ENCODE measurements around the gene PTCD3. TPM values are rescaled to one million over a fixed set of nuclear protein-coding genes. Genes with fewer than 3 reads are reported as not detected.

PTCD3 gene
- total and polyA plus RNA-seq, 2 of the 4 experiments (the other 2 are of a cell fraction): 44.0 to 48.9 TPM

- H3K9me3 ChIP-seq (ENCODE audit: control insufficient read depth, insufficient read depth, low read length): no peaks in the 10 kb centered on the region
- H3K18ac ChIP-seq (ENCODE audit: low read depth, low read length): no peak overlapping the region
- no peak overlapping the region for H3K4me2 ChIP-seq (ENCODE audit: low read depth, low read length)
- in situ Hi-C loops (cut with MboI; ENCODE audit: low sequenced_read_pairs) (no loop called here), dilution Hi-C loops (cut with HindIII; ENCODE audit: low sequenced_read_pairs, unreplicated experiment) (no loop called here), intact Hi-C loops (cut with micrococcal nuclease) (no loop called here)
- H3K14ac ChIP-seq (replicated peaks; ENCODE audit: low read depth, low read length): no peak overlapping the region
- no TSS peak for BruUV-seq (replicated peaks)
- no peak overlapping the region for H2BK15ac ChIP-seq (ENCODE audit: low read depth, low read length)
- no peaks in the 10 kb centered on the region; a peak in 1 of 4 replicates for H3K79me1 ChIP-seq (ENCODE audit: low read depth in 1 of 2, low read length in 2 of 2)
- H2AK5ac ChIP-seq (ENCODE audit: low read depth, low read length): no peak overlapping the region
- no peak overlapping the region for H2BK5ac ChIP-seq (ENCODE audit: low read depth, low read length, poor library complexity, severe bottlenecking)
- H2AFZ ChIP-seq (replicated peaks; ENCODE audit: low read length, poor library complexity): no peak overlapping the region
- H4K8ac ChIP-seq (ENCODE audit: low read depth in 2 of 2, low read length in 2 of 2): no peak overlapping the region; a peak in 1 of 4 replicates
- H3K27ac ChIP-seq (ENCODE audit: insufficient read depth, low read length): no peak overlapping the region
- H2BK20ac ChIP-seq (ENCODE audit: low read depth, low read length): no peak overlapping the region
- H3K23ac ChIP-seq (ENCODE audit: low read depth, low read length): no peak overlapping the region
- H3K9ac ChIP-seq (ENCODE audit: low read depth, low read length): no peak overlapping the region
- H3K56ac ChIP-seq (ENCODE audit: extremely low read depth, insufficient read depth, low read length): no peak overlapping the region
- H4K91ac ChIP-seq (ENCODE audit: insufficient read depth, low read depth, low read length): no peak overlapping the region
- WGBS, 2 experiments (ENCODE audit: extremely low coverage in 2 of 2, insufficient read length in 1 of 2): 100% methylated on average over 3 of the region's 7 CpGs; no CpG with 5 or more reads in 1 of the 2 experiments
- no peak for DNase-seq
- no peak for ATAC-seq (ENCODE audit: low read depth)
- no peak overlapping the region for H3K4ac ChIP-seq (ENCODE audit: low read depth, low read length)
- CTCF ChIA-PET: no interaction called here
- no peaks in the 10 kb centered on the region for H3K27me3 ChIP-seq (ENCODE audit: control insufficient read depth, insufficient read depth, low read length)
- H3K9me1 ChIP-seq (ENCODE audit: insufficient read depth, low read length): peaks cover 2% of the 10 kb centered on the region; the same call in 1 of the 2 replicates
- H4K20me1 ChIP-seq (ENCODE audit: insufficient read depth, low read length): peaks cover 3% of the 10 kb centered on the region; the same call in 1 of the 2 replicates
- H4K5ac ChIP-seq (ENCODE audit: low read depth, low read length): no peak overlapping the region
- no peak overlapping the region for H3K4me3 ChIP-seq (ENCODE audit: insufficient read depth, low read depth, low read length)
- POLR2A ChIA-PET (ENCODE audit: unreplicated experiment): no interaction called here
- TF ChIP-seq RCOR1 (IDR thresholded peaks at IDR 0.05; ENCODE audit: insufficient replicate concordance, low read length): no peak
- no peak for TF ChIP-seq RFX5 (IDR thresholded peaks at IDR 0.05; ENCODE audit: low read depth, low read length)
- TF ChIP-seq MAFK (IDR thresholded peaks at IDR 0.05; ENCODE audit: low read depth, low read length): no peak
- TF ChIP-seq CHD1 (IDR thresholded peaks at IDR 0.05; ENCODE audit: low read depth, low read length): no peak
- no peak for TF ChIP-seq POLR2A (IDR thresholded peaks at IDR 0.05; ENCODE audit: low read depth, low read length)
- TF ChIP-seq, protein P1, sequence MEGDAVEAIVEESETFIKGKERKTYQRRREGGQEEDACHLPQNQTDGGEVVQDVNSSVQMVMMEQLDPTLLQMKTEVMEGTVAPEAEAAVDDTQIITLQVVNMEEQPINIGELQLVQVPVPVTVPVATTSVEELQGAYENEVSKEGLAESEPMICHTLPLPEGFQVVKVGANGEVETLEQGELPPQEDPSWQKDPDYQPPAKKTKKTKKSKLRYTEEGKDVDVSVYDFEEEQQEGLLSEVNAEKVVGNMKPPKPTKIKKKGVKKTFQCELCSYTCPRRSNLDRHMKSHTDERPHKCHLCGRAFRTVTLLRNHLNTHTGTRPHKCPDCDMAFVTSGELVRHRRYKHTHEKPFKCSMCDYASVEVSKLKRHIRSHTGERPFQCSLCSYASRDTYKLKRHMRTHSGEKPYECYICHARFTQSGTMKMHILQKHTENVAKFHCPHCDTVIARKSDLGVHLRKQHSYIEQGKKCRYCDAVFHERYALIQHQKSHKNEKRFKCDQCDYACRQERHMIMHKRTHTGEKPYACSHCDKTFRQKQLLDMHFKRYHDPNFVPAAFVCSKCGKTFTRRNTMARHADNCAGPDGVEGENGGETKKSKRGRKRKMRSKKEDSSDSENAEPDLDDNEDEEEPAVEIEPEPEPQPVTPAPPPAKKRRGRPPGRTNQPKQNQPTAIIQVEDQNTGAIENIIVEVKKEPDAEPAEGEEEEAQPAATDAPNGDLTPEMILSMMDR (conservative IDR thresholded peaks at IDR 0.05; ENCODE audit: low read depth, low read length): no peak
- TF ChIP-seq NFE2L2 (IDR thresholded peaks at IDR 0.05; ENCODE audit: low read depth, low read length): no peak
- TF ChIP-seq, protein P2, sequence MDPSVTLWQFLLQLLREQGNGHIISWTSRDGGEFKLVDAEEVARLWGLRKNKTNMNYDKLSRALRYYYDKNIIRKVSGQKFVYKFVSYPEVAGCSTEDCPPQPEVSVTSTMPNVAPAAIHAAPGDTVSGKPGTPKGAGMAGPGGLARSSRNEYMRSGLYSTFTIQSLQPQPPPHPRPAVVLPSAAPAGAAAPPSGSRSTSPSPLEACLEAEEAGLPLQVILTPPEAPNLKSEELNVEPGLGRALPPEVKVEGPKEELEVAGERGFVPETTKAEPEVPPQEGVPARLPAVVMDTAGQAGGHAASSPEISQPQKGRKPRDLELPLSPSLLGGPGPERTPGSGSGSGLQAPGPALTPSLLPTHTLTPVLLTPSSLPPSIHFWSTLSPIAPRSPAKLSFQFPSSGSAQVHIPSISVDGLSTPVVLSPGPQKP (IDR thresholded peaks at IDR 0.05; ENCODE audit: borderline replicate concordance, low read depth, low read length): no peak
- no peak for TF ChIP-seq MAZ (IDR thresholded peaks at IDR 0.05; ENCODE audit: borderline replicate concordance, low read depth, low read length)
- TF ChIP-seq, protein P3, sequence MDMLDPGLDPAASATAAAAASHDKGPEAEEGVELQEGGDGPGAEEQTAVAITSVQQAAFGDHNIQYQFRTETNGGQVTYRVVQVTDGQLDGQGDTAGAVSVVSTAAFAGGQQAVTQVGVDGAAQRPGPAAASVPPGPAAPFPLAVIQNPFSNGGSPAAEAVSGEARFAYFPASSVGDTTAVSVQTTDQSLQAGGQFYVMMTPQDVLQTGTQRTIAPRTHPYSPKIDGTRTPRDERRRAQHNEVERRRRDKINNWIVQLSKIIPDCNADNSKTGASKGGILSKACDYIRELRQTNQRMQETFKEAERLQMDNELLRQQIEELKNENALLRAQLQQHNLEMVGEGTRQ (IDR thresholded peaks at IDR 0.05; ENCODE audit: low read depth, low read length): no peak
- TF ChIP-seq BHLHE40 (IDR thresholded peaks at IDR 0.05; ENCODE audit: low read depth, low read length): no peak
- TF ChIP-seq SMC3 (IDR thresholded peaks at IDR 0.05; ENCODE audit: low read depth, low read length): no peak
- TF ChIP-seq CEBPB (IDR thresholded peaks at IDR 0.05; ENCODE audit: low read depth, low read length): no peak
- TF ChIP-seq FOS (IDR thresholded peaks at IDR 0.05; ENCODE audit: low read depth, low read length): no peak
- no peak for TF ChIP-seq RAD21 (IDR thresholded peaks at IDR 0.05; ENCODE audit: low read length)
- no peaks in the 10 kb centered on the region for H3K4me1 ChIP-seq (ENCODE audit: control insufficient read depth, insufficient read depth, low read length)
- H3K36me3 ChIP-seq (ENCODE audit: control insufficient read depth, insufficient read depth, low read length): peaks cover 50% of the 10 kb centered on the region
- H2BK120ac ChIP-seq (ENCODE audit: low read depth, low read length): no peak overlapping the region
- no peak overlapping the region for H2AK9ac ChIP-seq (replicated peaks; ENCODE audit: low read depth, low read length, poor library complexity)
Measured at GRCh38 chr2:86138736-86139625, 32.9 kb downstream of the PTCD3 start.
